SKM-1 treated with dmso at 0.1 percent for 144 hours (cell line): ENCODE data around the gene MSH4.

Source experiments
- DNase-seq: peaks from one replicate; lab custom pipeline; 2025; ENCODE audit not compliant: unreplicated experiment; lab: John Stamatoyannopoulos, UW

MSH4 gene

DNA sequence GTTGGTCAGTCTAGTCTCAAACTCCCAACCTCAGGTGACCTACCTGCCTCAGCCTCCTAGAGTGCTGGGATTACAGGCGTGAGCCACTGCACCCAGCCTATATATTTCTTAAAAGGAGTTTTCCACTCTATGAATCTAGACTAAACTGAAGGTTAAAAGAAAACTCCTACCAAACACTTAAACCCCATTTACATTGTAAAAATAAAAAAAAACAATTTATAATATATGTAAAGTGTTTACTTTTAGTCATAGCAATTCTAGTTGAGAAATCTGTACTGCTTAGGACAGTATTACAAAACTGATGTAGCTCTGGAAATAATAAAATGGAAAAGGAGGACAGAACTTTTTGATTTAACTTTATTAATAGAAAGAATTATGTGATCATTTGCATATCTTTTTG lies 126.0 kb downstream of the MSH4 start:
- no peak for DNase-seq

- no peak for DNase-seq
Observed at GRCh38 chr1:75932304-75932703, 135.6 kb downstream of the MSH4 start, which contains the start of gene ASB17. Gene ASB17, minus strand, starts transcription at chr1:75932404. Its CDS starts 113 bp downstream, at chr1:75932291.

DNA sequence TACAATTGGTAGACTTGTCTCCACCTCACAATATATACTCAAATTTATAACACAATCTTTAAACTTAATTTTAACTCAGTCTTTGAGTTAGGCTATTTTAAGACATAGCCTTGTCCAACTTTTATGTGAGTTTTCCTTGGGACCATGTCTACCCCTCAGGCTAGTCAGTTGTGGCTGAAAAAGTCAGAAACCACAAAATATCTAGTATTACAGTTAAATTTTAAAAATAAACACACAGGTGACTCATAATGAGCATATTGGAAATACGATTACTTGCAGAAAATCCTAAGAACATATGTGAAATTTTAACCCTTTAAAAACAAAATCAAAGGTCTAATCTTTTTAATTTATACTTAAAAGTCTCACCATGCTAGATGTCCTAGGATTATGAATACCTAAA lies 140.4 kb downstream of the MSH4 start:
- DNase-seq: no peak

GRCh38 chr1:75943037-75943436 lies 146.4 kb downstream of the MSH4 start:
- DNase-seq: peak; percentile 63

GRCh38 chr1:75950176-75950575 lies 153.5 kb downstream of the MSH4 start:
- no peak for DNase-seq

DNA sequence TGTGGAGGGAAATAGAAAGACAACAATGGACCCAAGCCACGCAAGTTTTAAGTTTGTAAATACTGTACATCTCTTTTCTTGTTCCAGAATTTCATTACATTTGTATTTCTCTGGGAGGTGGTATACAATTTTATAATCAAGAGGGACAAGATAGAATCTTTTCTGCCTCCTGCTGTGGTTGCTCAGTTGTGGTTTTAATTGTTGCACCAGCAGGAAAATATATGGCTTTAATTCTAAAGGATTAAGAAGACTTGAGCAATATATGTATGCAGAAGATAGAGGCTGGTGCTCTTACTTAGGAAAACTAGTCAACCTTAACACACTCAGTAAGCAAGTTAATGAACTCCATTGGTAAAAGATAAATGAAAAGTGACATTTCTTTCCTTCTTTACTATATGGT lies 155.3 kb downstream of the MSH4 start:
- no peak for DNase-seq

- no peak for DNase-seq
Observed at GRCh38 chr1:75953461-75953860, 156.8 kb downstream of the MSH4 start.

GRCh38 chr1:75954586-75954985 lies 157.9 kb downstream of the MSH4 start:
- no peak for DNase-seq
